Astrocyte of the cerebellum (primary cell): Measurements from ENCODE around the gene KDSR.

Source experiments
- DNase-seq: peaks from one replicate; pipeline ENCODE4 v3.0.0-alpha.2; 2011; ENCODE audit warnings: low read depth
- H3K4me3 ChIP-seq: 2 replicates; pipeline ENCODE4 v1.5.1; 2011; ENCODE audit warnings: mild to moderate bottlenecking, low read depth, low read length, moderate library complexity
- in situ Hi-C: cut with HindIII; loops from 2 replicates; pipeline ENCODE4 v1.10.0; 2017; ENCODE audit warnings: low sequenced_read_pairs
- TF ChIP-seq, protein P1 (sequence below): IDR thresholded peaks from 2 replicates; pipeline ENCODE4 v1.5.1; 2012; ENCODE audit warnings: low read length, low read depth, moderate library complexity, mild to moderate bottlenecking; ENCODE audit errors: missing control alignments

KDSR gene

DNA sequence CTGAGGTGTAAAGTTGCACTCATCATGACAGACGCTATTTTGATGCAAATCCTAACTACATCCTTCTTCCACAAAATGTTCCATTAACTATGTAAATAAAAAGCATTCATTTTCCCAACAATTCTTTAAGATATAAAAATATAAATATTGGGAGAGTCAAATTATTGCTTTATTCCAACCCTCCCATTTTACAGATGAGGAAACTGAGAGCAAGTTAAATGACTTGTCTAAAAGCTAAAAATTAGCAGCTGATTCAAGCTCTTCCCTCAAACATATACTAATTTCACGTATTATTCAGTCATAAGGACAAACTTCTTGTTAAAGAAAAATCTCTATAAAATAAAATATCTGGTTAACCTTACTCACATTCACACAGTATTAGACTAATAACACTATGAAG is 16.8 kb downstream of the KDSR start:
- H3K4me3 ChIP-seq, result no peak overlapping the region
- TF ChIP-seq, protein P1, sequence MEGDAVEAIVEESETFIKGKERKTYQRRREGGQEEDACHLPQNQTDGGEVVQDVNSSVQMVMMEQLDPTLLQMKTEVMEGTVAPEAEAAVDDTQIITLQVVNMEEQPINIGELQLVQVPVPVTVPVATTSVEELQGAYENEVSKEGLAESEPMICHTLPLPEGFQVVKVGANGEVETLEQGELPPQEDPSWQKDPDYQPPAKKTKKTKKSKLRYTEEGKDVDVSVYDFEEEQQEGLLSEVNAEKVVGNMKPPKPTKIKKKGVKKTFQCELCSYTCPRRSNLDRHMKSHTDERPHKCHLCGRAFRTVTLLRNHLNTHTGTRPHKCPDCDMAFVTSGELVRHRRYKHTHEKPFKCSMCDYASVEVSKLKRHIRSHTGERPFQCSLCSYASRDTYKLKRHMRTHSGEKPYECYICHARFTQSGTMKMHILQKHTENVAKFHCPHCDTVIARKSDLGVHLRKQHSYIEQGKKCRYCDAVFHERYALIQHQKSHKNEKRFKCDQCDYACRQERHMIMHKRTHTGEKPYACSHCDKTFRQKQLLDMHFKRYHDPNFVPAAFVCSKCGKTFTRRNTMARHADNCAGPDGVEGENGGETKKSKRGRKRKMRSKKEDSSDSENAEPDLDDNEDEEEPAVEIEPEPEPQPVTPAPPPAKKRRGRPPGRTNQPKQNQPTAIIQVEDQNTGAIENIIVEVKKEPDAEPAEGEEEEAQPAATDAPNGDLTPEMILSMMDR, result no peak
- no peak for DNase-seq
- in situ Hi-C loops, result no loop called here

DNA sequence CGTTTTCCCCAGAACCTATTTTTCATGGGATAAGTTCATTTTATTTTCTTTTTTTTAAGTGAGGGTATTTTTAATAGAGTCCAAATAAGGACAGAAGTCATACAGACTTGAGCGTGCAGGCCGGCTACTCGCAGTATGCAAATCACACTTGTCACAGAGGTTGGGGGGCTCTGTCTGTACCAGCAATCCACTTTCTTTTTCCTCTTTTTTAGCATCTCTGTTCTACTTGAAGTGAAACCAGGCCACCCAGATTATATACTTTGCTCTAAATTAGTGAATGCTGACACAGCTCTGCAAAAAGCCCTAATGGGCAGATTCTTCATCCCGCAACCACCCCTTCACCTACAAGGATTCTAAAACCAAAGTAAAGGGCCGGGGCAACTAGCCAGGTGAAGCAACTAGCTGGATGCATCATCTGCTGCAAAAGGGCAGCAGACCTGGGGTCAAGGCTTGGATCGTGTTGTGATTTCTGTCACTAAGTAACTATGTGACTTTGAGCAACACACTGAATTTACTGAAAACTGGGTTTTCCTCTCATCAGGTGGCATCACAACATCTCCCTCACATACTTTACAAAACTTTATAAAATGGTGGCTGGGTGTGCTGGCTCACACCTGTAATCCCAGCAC is 18.4 kb downstream of the KDSR start:
- TF ChIP-seq, protein P1, result no peak
- in situ Hi-C loops, result loop anchor here (10.0 kb wide), 1 partner anchor 56 kb away; no protein-coding TSS in a partner anchor
- DNase-seq, result no peak
- no peak overlapping the region for H3K4me3 ChIP-seq

DNA sequence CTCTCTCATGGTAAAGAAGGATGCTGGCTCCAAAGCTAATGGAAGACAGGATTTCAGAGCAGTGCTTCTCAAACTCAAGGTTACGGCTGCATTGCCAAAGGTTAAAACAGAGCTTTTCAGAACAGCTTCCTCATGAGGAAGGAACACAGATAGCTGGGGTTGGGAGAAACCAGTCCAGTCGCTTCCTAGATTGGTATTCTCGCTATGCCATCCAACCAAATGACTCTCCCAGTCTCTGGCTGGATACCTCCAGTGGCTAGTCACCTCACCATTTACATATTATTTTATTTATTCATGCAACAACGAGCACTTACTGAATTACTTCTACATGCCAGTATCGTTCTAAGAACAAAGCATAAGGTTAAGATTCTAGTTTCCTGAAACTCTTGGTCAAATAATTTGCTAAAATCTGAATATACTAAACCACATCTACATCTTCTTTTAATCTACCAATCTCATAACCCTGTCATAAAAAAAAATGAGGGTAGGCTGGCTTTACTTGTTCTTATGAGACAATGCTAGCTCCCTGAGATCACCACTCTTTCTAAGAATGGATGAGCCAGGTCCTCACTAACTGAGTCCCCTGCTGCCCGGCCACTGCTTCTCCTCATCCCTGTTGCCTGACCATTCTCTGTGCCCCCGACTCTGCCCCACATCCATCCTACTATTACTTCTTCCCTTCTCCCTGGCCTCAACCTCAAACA is 20.4 kb downstream of the KDSR start:
- in situ Hi-C loops, result loop anchor here (10.0 kb wide), 1 partner anchor 58 kb away; no protein-coding TSS in a partner anchor
- TF ChIP-seq, protein P1, result no peak
- H3K4me3 ChIP-seq, result no peak overlapping the region
- DNase-seq, result no peak

DNA sequence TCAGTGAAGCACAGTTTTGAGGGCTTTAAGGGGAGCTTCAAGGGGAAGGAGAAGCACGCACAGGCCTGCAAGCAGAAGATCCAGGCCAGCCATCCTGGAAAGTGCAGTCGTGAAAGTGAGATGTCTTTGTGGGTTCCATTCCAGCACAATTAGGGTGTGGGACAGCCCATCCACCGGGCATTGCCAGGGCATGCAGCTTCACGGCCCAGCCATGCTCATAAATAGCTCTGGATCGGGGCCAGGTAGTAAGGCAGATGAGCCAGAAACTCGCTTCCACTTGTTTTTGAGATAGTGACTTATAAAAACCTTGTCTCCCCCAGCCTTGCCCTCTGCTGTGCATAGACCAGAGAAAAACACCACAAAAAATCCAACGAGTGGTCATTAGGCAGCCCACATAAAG is 21.0 kb downstream of the KDSR start:
- DNase-seq, result no peak
- in situ Hi-C loops, result loop anchor here (10.0 kb wide), 1 partner anchor 59 kb away; no protein-coding TSS in a partner anchor
- no peak overlapping the region for H3K4me3 ChIP-seq
- TF ChIP-seq, protein P1, result no peak

DNA sequence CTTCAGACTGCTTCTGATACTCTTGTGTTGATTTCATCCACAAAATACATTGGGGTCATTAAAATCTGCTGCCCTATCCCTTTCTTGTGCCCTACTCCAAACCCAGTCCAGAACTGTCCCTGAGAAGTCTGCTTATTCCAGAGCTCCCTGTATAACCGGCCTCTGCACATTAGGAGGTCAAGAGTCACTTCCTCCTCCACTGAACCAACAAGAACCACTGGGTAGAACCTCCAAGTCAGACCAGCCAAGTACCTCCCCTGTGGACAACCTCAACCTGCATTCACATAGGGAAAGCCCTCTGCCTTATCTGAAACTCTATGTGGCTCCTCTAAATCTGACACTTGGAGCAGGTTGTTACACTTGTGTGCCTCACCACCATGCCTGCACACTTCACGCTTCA is 22.1 kb downstream of the KDSR start:
- no peak overlapping the region for H3K4me3 ChIP-seq
- DNase-seq, result no peak
- TF ChIP-seq, protein P1, result no peak
- in situ Hi-C loops, result loop anchor here (10.0 kb wide), 1 partner anchor 60 kb away; no protein-coding TSS in a partner anchor

DNA sequence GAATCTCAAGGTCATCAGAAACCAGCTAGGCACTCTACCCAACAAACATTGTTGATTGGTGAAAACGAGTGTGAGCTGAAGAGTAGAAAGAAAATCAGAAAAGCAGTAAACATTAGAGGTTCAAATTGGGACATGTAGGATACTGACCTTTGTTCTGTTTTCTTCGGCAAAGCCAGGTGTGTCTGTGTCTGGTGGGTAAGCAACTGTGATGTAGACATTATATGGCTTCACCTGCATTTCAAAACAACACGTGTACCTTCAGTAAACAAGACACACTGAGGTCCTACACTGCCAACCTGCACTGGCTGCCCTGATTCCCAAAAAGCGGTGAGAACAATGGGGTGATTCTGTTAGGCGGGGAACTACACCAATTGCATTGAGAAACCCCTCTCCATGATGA is 22.7 kb downstream of the KDSR start:
- H3K4me3 ChIP-seq, result no peak overlapping the region
- DNase-seq, result no peak
- in situ Hi-C loops, result loop anchor here (10.0 kb wide), 1 partner anchor 61 kb away; no protein-coding TSS in a partner anchor
- TF ChIP-seq, protein P1, result no peak
